MCF 10A (cell line): ENCODE measurements around the gene LOXHD1. TPM values are rescaled to one million over a fixed set of nuclear protein-coding genes. Genes with fewer than 3 reads are reported as not detected.

Experiments used
- BruUV-seq: library from RNA; stranded (reverse); fragments of 400-500 nt; replicated peaks from 2 replicates; lab custom pipeline; 2021; lab: Mats Ljungman, UMichigan
- CTCF ChIA-PET: fragments of 300-600 bp; sonication (Branson Sonifier 250); formaldehyde crosslinking; extraction: SDS; loops from one replicate; lab custom pipeline; 2021; ENCODE audit warnings: antibody characterized with exemption, inconsistent platforms; lab: Yijun Ruan, JAX
- POLR2A ChIA-PET: fragments of 300-600, 350-650 bp; sonication (Branson Sonifier 250); formaldehyde crosslinking; extraction: SDS; loops from one replicate; lab custom pipeline; 2020; ENCODE audit warnings: antibody characterized with exemption, inconsistent platforms; lab: Yijun Ruan, JAX
- DNase-seq: peaks from one replicate; pipeline ENCODE4 v3.0.0-alpha.2; 2018; ENCODE audit not compliant: unreplicated experiment
- H3K27ac Mint-ChIP-seq: one replicate; pipeline ENCODE4 v1.8.0; 2022; ENCODE audit warnings: mild to moderate bottlenecking, low read depth, mixed read lengths; ENCODE audit not compliant: unreplicated experiment
- H3K27me3 Mint-ChIP-seq: one replicate; pipeline ENCODE4 v1.8.0; 2022; ENCODE audit warnings: mixed read lengths; ENCODE audit not compliant: insufficient read depth, unreplicated experiment
- H3K36me3 Mint-ChIP-seq: one replicate; pipeline ENCODE4 v1.8.0; 2022; ENCODE audit warnings: mild to moderate bottlenecking, moderate library complexity, mixed read lengths; ENCODE audit not compliant: insufficient read depth, unreplicated experiment
- H3K4me1 Mint-ChIP-seq: one replicate; pipeline ENCODE4 v1.8.0; 2022; ENCODE audit warnings: mixed read lengths; ENCODE audit not compliant: insufficient read depth, unreplicated experiment
- H3K4me3 Mint-ChIP-seq: one replicate; pipeline ENCODE4 v1.8.0; 2022; ENCODE audit warnings: mild to moderate bottlenecking, moderate library complexity, mixed read lengths; ENCODE audit not compliant: unreplicated experiment
- H3K9me3 Mint-ChIP-seq: one replicate; pipeline ENCODE4 v1.8.0; 2022; ENCODE audit warnings: mixed read lengths; ENCODE audit not compliant: unreplicated experiment
- CTCF ChIP-seq: fragments of 200-600 bp; IDR thresholded peaks from one replicate; pipeline ENCODE4 v1.8.0; 2022; ENCODE audit warnings: antibody characterized with exemption, mild to moderate bottlenecking; ENCODE audit not compliant: unreplicated experiment
- intact Hi-C: fragments of 100-400 bp; cut with micrococcal nuclease; formaldehyde crosslinking; loops from 2 replicates; pipeline ENCODE4 v1.14.1; 2022
- total RNA-seq: library from RNA; stranded (reverse); gene quantifications from 2 replicates; pipeline ENCODE4 v1.2.3, GENCODE V29; 2022

LOXHD1 gene
- total RNA-seq, 1 experiment from 2014 or later: not detected

GRCh38 chr18:46567196-46567595 lies 89.8 kb downstream of the LOXHD1 start:
- ChIA-PET POLR2A (no interaction called here), CTCF (no interaction called here)
- TF ChIP-seq CTCF: no peak
- no peak for DNase-seq
- peaks cover 80% of the 10 kb centered on the region for H3K27me3 Mint-ChIP-seq
- H3K27ac Mint-ChIP-seq: no peak overlapping the region
- H3K4me1 Mint-ChIP-seq: no peaks in the 10 kb centered on the region
- no peak overlapping the region for H3K4me3 Mint-ChIP-seq
- H3K36me3 Mint-ChIP-seq: no peaks in the 10 kb centered on the region
- intact Hi-C loops: no loop called here
- no TSS peak for BruUV-seq
- H3K9me3 Mint-ChIP-seq: no peaks in the 10 kb centered on the region

GRCh38 chr18:46566111-46566510 lies 90.9 kb downstream of the LOXHD1 start:
- Mint-ChIP-seq H3K27ac (no peak overlapping the region), H3K27me3 (peaks cover 91% of the 10 kb centered on the region), H3K9me3 (no peaks in the 10 kb centered on the region), H3K4me1 (no peaks in the 10 kb centered on the region), H3K4me3 (no peak overlapping the region), H3K36me3 (no peaks in the 10 kb centered on the region)
- ChIA-PET CTCF (no interaction called here), POLR2A (no interaction called here)
- no peak for TF ChIP-seq CTCF
- no peak for DNase-seq
- intact Hi-C loops: no loop called here
- no TSS peak for BruUV-seq

GRCh38 chr18:46565256-46565655 lies 91.8 kb downstream of the LOXHD1 start:
- Mint-ChIP-seq H3K4me1 (no peaks in the 10 kb centered on the region), H3K36me3 (no peaks in the 10 kb centered on the region), H3K4me3 (no peak overlapping the region), H3K9me3 (no peaks in the 10 kb centered on the region), H3K27ac (no peak overlapping the region), H3K27me3 (peaks cover 100% of the 10 kb centered on the region)
- BruUV-seq: no TSS peak
- no peak for DNase-seq
- ChIA-PET CTCF (no interaction called here), POLR2A (no interaction called here)
- TF ChIP-seq CTCF: no peak
- intact Hi-C loops: no loop called here

- intact Hi-C loops: no loop called here
- Mint-ChIP-seq H3K27me3 (peaks cover 83% of the 10 kb centered on the region), H3K27ac (no peak overlapping the region), H3K9me3 (no peaks in the 10 kb centered on the region), H3K4me3 (no peak overlapping the region), H3K36me3 (no peaks in the 10 kb centered on the region), H3K4me1 (no peaks in the 10 kb centered on the region)
- ChIA-PET POLR2A (no interaction called here), CTCF (no interaction called here)
- TF ChIP-seq CTCF: no peak
- no TSS peak for BruUV-seq
- no peak for DNase-seq
These were observed 93.7 kb downstream of the LOXHD1 start for GRCh38 chr18:46563317-46563716.
